ENCODE results near the gene MED25.
A peak's percentile ranks its signal among the peaks of the same experiment; 100 is the strongest.

MED25 gene

DNA sequence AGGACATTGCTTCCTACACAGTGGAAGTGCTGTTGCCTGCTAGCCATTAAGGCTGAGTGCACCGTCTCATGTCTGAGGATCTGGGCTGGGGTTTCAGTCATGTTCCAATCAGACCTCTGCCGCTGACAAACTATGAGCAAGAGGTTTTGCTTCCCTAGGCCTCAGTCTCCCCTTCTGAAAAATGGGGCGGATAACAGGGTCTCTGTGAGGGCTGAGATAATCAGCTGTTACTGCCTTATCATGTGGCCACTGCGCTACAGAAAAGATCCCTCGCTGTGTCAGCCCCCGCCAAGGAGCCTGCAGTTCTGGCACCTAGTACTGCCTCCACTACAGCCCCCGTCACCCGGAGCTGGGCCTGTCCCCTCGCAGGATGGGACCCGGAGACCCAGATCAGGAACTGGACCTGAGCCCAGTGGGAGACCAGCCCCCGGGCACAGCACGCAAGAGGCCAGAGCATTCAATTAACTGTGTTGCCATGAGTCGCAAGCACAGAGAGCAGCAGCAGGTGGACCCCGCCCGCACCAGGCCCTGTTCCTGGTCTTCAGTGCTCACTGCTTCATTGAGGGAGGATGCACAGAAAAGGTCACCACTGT lies 52.3 kb downstream of the MED25 start:
- no peaks in the 10 kb centered on the region for H3K9me3 ChIP-seq (ENCODE audit: control insufficient read depth in 2 of 2, low read length in 2 of 2)
- H3K27ac ChIP-seq (ENCODE audit: low read depth in 2 of 2, low read length in 2 of 2) = peak overlapping the region; percentile 92 to 94
- H3K36me3 ChIP-seq (ENCODE audit: control insufficient read depth in 2 of 2, insufficient read depth in 2 of 2, low read length in 2 of 2) = peaks cover 2 to 3% of the 10 kb centered on the region in 2 donors
- H3K27me3 ChIP-seq (ENCODE audit: control insufficient read depth in 2 of 2, insufficient read depth in 2 of 2, low read length in 2 of 2) = no peaks in the 10 kb centered on the region
- peak overlapping the region; percentile 62 to 74 for H3K9ac ChIP-seq (ENCODE audit: low read depth in 1 of 2, low read length in 2 of 2)
- H3K4me1 ChIP-seq (ENCODE audit: control insufficient read depth in 2 of 2, insufficient read depth in 2 of 2, low read length in 2 of 2) = peaks cover 23 to 31% of the 10 kb centered on the region in 2 donors
- peak overlapping the region; percentile 64 to 80 for H3K4me3 ChIP-seq (ENCODE audit: low read length in 2 of 2)

DNA sequence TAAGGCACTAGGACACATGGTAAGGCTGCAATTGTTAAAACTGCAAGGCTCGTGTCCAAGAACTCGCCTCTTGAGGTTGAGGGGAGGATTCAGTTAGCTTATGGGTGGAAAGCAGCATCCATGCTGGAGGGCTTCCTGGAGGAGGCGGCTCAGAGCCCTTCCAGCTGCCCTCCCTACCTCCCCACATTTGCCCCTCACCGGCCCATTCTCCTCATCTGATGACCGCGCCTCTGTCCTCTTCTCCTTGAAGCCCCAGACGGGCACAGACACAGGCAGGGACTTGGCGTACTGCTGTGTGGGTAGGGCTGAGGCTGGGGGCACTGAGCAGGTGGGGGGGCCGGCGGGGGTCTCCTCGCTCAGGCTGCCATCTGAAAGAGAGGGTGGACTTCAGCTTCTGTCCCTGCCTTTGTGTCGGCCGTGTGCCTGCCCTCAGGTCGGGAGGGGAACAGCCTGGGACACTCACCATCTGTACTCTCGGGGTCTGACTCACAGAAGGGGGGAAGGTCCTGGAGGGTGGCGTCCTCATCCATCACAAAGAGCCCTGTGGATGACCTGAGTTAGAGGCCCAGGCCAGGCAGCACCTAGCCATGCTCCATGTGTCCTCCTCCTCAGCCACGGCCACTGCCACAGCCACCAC lies 53.4 kb downstream of the MED25 start:
- H3K9ac ChIP-seq (ENCODE audit: low read depth in 1 of 2, low read length in 2 of 2) = no peak overlapping the region
- H3K27me3 ChIP-seq (ENCODE audit: control insufficient read depth in 2 of 2, insufficient read depth in 2 of 2, low read length in 2 of 2) = no peaks in the 10 kb centered on the region
- no peak overlapping the region for H3K27ac ChIP-seq (ENCODE audit: low read depth in 2 of 2, low read length in 2 of 2)
- H3K4me3 ChIP-seq (ENCODE audit: low read length in 2 of 2) = no peak overlapping the region
- peaks cover 24 to 29% of the 10 kb centered on the region in 2 donors for H3K4me1 ChIP-seq (ENCODE audit: control insufficient read depth in 2 of 2, insufficient read depth in 2 of 2, low read length in 2 of 2)
- no peaks in the 10 kb centered on the region for H3K9me3 ChIP-seq (ENCODE audit: control insufficient read depth in 2 of 2, low read length in 2 of 2)
- H3K36me3 ChIP-seq (ENCODE audit: control insufficient read depth in 2 of 2, insufficient read depth in 2 of 2, low read length in 2 of 2) = peaks cover 2 to 3% of the 10 kb centered on the region in 2 donors

DNA sequence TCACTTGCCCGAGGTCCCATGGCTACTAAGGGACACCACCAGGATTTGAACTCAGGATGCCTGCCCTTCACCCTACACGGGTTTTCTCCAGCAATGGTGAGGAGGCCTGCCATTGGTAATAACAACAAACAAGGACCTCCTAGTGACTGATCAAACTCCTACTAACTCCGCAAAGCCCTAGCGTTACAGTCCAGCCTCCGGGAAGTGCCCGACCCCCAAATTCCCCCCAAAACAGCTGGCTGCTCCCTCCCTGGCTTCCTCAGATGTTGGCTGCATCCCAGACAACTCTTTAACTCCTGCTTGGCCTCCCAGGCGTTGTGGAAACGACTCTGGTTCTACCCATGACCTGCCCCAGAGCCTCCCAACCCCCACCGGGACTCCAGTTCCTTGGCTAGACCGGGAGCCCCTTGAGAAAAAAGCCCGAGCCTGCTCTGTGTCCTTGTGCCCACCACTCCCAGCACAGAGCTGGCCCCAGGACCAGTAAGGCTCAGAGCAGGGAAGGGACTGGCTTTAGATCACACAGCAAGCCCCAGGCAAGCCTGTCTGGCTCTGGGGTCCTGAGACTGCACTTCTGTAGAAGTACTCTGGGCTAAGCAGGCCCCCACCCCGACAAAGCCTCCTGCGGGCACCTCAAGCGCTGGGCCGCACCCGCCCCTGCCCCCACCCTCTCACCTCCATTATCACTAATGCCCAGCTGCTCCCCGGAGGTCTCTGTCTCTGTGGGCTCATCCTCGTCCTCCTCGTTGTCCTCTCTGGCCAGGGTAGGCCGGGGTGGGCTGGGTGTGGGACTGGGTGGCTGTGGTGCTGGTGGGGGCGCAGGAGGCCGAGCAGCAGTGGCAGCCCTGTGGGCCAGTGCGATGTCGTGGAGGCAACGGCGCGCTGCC lies 54.4 kb downstream of the MED25 start:
- no peak overlapping the region for H3K9ac ChIP-seq (ENCODE audit: low read depth in 1 of 2, low read length in 2 of 2)

DNA sequence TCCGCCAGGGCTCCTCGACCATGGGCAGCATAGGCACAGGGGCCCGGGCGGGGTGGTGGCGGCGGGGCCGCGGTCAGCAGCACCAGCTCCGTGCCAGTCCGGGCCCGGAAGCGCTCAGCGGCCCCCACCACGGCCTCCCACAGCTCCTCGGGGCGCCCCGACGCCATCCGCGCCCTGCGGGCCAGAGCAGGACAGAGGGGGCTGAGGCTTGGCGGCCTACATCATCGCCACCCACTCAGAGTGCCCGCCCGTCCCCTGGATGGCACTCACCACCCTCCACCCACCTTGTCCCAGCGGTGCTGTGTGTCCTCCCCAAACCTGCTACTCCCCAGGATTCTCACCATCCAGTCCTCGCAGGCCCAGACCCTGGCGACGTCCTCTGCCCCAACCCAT lies 55.0 kb downstream of the MED25 start:
- peaks cover 19 to 28% of the 10 kb centered on the region in 2 donors for H3K4me1 ChIP-seq (ENCODE audit: control insufficient read depth in 2 of 2, insufficient read depth in 2 of 2, low read length in 2 of 2)
- no peaks in the 10 kb centered on the region for H3K27me3 ChIP-seq (ENCODE audit: control insufficient read depth in 2 of 2, insufficient read depth in 2 of 2, low read length in 2 of 2)
- H3K9me3 ChIP-seq (ENCODE audit: control insufficient read depth in 2 of 2, low read length in 2 of 2) = no peaks in the 10 kb centered on the region
- no peak overlapping the region for H3K4me3 ChIP-seq (ENCODE audit: low read length in 2 of 2)
- H3K9ac ChIP-seq (ENCODE audit: low read depth in 1 of 2, low read length in 2 of 2) = no peak overlapping the region
- H3K27ac ChIP-seq (ENCODE audit: low read depth in 2 of 2, low read length in 2 of 2) = no peak overlapping the region
- H3K36me3 ChIP-seq (ENCODE audit: control insufficient read depth in 2 of 2, insufficient read depth in 2 of 2, low read length in 2 of 2) = peaks cover 2 to 3% of the 10 kb centered on the region in 2 donors

More for the DNA sequence above, 54.4 kb downstream of the MED25 start:
- Histone ChIP-seq H3K4me3 (ENCODE audit: low read length in 2 of 2) (no peak overlapping the region), H3K27ac (ENCODE audit: low read depth in 2 of 2, low read length in 2 of 2) (no peak overlapping the region), H3K27me3 (ENCODE audit: control insufficient read depth in 2 of 2, insufficient read depth in 2 of 2, low read length in 2 of 2) (no peaks in the 10 kb centered on the region), H3K4me1 (ENCODE audit: control insufficient read depth in 2 of 2, insufficient read depth in 2 of 2, low read length in 2 of 2) (peaks cover 20 to 25% of the 10 kb centered on the region in 2 donors), H3K9me3 (ENCODE audit: control insufficient read depth in 2 of 2, low read length in 2 of 2) (no peaks in the 10 kb centered on the region), H3K36me3 (ENCODE audit: control insufficient read depth in 2 of 2, insufficient read depth in 2 of 2, low read length in 2 of 2) (peaks cover 2 to 3% of the 10 kb centered on the region in 2 donors)

DNA sequence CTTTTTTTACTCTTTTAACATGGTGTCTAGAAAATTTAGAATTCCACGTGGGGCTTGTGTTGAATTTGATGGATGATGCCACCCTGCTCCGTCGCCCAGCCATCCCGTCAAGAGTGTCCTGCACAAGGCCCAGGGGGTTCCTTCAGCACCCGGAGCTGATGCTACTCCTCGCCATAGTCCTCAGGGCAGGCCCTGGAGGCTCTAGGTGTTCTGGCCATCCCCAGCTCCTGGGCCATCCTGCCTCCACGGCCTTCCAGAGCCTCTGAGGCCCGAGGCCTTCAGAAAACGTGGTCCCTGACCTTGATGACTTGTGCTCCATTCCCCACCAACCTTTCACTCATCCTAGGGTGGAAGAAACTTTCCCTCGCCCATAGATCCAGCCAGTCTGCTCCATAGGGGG lies 55.7 kb downstream of the MED25 start:
- no peaks in the 10 kb centered on the region for H3K9me3 ChIP-seq (ENCODE audit: control insufficient read depth in 2 of 2, low read length in 2 of 2)
- H3K9ac ChIP-seq (ENCODE audit: low read depth in 1 of 2, low read length in 2 of 2) = no peak overlapping the region
- H3K4me1 ChIP-seq (ENCODE audit: control insufficient read depth in 2 of 2, insufficient read depth in 2 of 2, low read length in 2 of 2) = peaks cover 26 to 33% of the 10 kb centered on the region in 2 donors
- no peak overlapping the region for H3K4me3 ChIP-seq (ENCODE audit: low read length in 2 of 2)
- no peaks in the 10 kb centered on the region for H3K27me3 ChIP-seq (ENCODE audit: control insufficient read depth in 2 of 2, insufficient read depth in 2 of 2, low read length in 2 of 2)
- no peak overlapping the region for H3K27ac ChIP-seq (ENCODE audit: low read depth in 2 of 2, low read length in 2 of 2)
- peaks cover 3 to 5% of the 10 kb centered on the region in 2 donors for H3K36me3 ChIP-seq (ENCODE audit: control insufficient read depth in 2 of 2, insufficient read depth in 2 of 2, low read length in 2 of 2)

DNA sequence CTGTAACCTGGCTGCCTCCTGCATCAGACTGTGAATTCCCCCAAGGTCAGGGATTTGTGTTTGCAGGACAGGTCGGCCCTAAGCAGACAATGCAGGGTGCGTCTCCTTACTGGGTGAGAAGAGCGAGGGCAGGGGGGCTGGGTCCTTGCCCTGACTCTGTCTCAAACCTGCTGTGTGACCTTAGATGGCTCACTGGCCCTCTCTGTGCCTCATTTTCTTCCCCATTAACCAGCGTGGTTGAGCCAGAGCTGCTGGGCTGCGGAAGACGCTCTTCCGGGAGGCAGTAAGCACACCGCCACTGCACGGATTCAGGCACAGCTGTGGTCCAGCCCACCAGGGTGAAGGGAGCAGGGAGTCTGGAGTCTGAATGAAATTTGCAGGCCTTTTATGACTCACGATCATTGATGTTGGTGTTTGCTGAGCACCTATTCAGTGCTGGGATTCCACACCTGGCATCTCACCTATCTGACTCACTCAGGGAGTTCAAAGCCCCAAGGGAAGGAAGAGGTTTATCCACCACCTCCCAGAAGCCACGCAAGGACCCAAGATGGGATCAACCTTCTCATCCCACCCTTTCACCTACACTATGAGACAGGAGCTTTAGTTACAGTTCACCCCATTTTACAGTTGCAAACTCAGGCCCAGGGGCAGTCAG lies 56.5 kb downstream of the MED25 start:
- Histone ChIP-seq H3K27ac (ENCODE audit: low read depth in 2 of 2, low read length in 2 of 2) (no peak overlapping the region), H3K36me3 (ENCODE audit: control insufficient read depth in 2 of 2, insufficient read depth in 2 of 2, low read length in 2 of 2) (peaks cover 10 to 12% of the 10 kb centered on the region in 2 donors), H3K9me3 (ENCODE audit: control insufficient read depth in 2 of 2, low read length in 2 of 2) (no peaks in the 10 kb centered on the region), H3K4me1 (ENCODE audit: control insufficient read depth in 2 of 2, insufficient read depth in 2 of 2, low read length in 2 of 2) (peaks cover 28 to 29% of the 10 kb centered on the region in 2 donors), H3K4me3 (ENCODE audit: low read length in 2 of 2) (no peak overlapping the region), H3K9ac (ENCODE audit: low read depth in 1 of 2, low read length in 2 of 2) (peak overlapping the region in 1 of 2 donors; percentile 14), H3K27me3 (ENCODE audit: control insufficient read depth in 2 of 2, insufficient read depth in 2 of 2, low read length in 2 of 2) (no peaks in the 10 kb centered on the region)

- peak overlapping the region; percentile 99 to 100 for H3K9ac ChIP-seq (ENCODE audit: low read depth in 1 of 2, low read length in 2 of 2)
- peak overlapping the region; percentile 99 for H3K4me3 ChIP-seq (ENCODE audit: low read length in 2 of 2)
- H3K27ac ChIP-seq (ENCODE audit: low read depth in 2 of 2, low read length in 2 of 2) = peak overlapping the region in 1 of 2 donors; percentile 98
- H3K27me3 ChIP-seq (ENCODE audit: control insufficient read depth in 2 of 2, insufficient read depth in 2 of 2, low read length in 2 of 2) = no peaks in the 10 kb centered on the region
- H3K4me1 ChIP-seq (ENCODE audit: control insufficient read depth in 2 of 2, insufficient read depth in 2 of 2, low read length in 2 of 2) = peaks cover 25 to 26% of the 10 kb centered on the region in 2 donors
- H3K36me3 ChIP-seq (ENCODE audit: control insufficient read depth in 2 of 2, insufficient read depth in 2 of 2, low read length in 2 of 2) = peaks cover 12 to 14% of the 10 kb centered on the region in 2 donors
- H3K9me3 ChIP-seq (ENCODE audit: control insufficient read depth in 2 of 2, low read length in 2 of 2) = no peaks in the 10 kb centered on the region
Measured at GRCh38 chr19:49875177-49875576, 57.1 kb downstream of the MED25 start.

DNA sequence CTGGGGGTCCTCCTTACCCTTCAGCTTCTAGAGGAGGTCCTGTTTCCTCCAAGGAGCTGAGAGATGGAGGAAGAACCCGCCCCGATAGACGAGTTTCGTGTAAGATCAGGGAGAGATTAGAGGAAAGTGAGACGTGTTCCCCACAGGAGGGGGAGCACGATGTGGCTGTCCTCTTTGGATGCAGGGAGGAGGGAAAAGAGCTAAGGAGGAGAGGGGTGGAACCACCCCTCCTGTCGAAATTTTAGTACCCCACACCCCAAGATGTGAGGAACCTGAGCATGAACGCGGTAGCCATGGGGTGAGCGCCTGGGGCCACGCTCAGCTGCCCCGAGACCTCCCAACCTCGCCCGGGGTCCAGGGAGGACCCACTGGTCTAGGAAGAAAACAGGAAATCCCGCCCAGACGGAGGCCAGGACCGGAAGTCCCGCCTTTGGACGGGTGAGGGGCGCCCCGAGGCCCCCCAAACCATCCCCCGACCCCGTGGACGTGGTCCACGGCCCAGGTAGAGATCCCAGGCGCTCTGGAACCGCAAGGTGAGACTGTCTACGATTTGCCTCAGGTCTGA lies 57.9 kb downstream of the MED25 start:
- Histone ChIP-seq H3K27me3 (ENCODE audit: control insufficient read depth in 2 of 2, insufficient read depth in 2 of 2, low read length in 2 of 2) (no peaks in the 10 kb centered on the region), H3K27ac (ENCODE audit: low read depth in 2 of 2, low read length in 2 of 2) (peak overlapping the region; percentile 98 to 99), H3K4me3 (ENCODE audit: low read length in 2 of 2) (peak overlapping the region; percentile 99), H3K9me3 (ENCODE audit: control insufficient read depth in 2 of 2, low read length in 2 of 2) (no peaks in the 10 kb centered on the region), H3K4me1 (ENCODE audit: control insufficient read depth in 2 of 2, insufficient read depth in 2 of 2, low read length in 2 of 2) (peaks cover 18% of the 10 kb centered on the region in 2 donors), H3K9ac (ENCODE audit: low read depth in 1 of 2, low read length in 2 of 2) (peak overlapping the region; percentile 99 to 100), H3K36me3 (ENCODE audit: control insufficient read depth in 2 of 2, insufficient read depth in 2 of 2, low read length in 2 of 2) (peaks cover 19 to 22% of the 10 kb centered on the region in 2 donors)

DNA sequence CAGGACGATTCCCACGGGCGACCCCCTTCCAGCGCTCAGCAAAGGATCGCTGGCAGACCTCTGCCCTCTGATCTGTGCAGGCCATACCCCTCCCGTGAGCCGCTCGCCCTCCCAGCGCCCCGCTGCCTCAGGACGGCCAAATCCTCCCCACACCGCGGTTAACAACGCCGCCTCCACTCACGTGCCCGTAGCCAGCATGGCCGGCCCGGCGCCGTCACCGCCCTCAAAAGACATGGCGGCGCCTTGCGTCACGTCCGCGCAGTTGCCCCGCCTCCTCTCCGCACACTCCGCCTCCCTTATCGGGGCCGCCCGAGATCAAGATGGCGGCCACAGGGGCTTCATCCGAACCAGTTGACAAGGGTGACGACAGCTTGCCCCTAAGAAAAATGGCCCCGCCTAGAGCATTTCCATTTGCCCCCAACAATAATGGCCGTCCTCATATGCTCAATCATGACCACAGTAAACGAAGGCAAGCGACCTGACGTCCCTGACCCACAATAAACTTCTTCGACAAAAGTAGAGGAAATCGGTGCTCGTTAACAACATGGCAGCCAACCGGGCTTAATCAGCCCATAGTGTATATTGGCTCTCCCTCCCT lies 58.4 kb downstream of the MED25 start:
- Histone ChIP-seq H3K27ac (ENCODE audit: low read depth in 2 of 2, low read length in 2 of 2) (peak overlapping the region; percentile 98 to 99), H3K27me3 (ENCODE audit: control insufficient read depth in 2 of 2, insufficient read depth in 2 of 2, low read length in 2 of 2) (no peaks in the 10 kb centered on the region), H3K4me3 (ENCODE audit: low read length in 2 of 2) (peak overlapping the region; percentile 99), H3K9me3 (ENCODE audit: control insufficient read depth in 2 of 2, low read length in 2 of 2) (no peaks in the 10 kb centered on the region), H3K36me3 (ENCODE audit: control insufficient read depth in 2 of 2, insufficient read depth in 2 of 2, low read length in 2 of 2) (peaks cover 24 to 25% of the 10 kb centered on the region in 2 donors), H3K9ac (ENCODE audit: low read depth in 1 of 2, low read length in 2 of 2) (peak overlapping the region; percentile 99 to 100), H3K4me1 (ENCODE audit: control insufficient read depth in 2 of 2, insufficient read depth in 2 of 2, low read length in 2 of 2) (peaks cover 16 to 18% of the 10 kb centered on the region in 2 donors)

Measured in mucosa of rectum (tissue), 2 donors.